BJ (cell line): ENCODE measurements around the gene DHTKD1. TPM values are rescaled to one million over a fixed set of nuclear protein-coding genes. Genes with fewer than 3 reads are reported as not detected.

Source experiments
- polyA plus RNA-seq: library from polyadenylated mRNA; depleted of rRNA; stranded (reverse); fragments of >200 nt; gene quantifications from 2 replicates; pipeline ENCODE4 v1.2.3, GENCODE V29; 2011; rRNA removed
- small RNA-seq: library from RNA; depleted of rRNA; stranded (forward); fragments of <200 nt; gene quantifications from one replicate; pipeline ENCODE3, GENCODE V24; 2012; ENCODE audit warnings: low replicate concordance, low read depth; ENCODE audit not compliant: insufficient read length

DHTKD1 gene
- polyA plus RNA-seq, 1 experiment = 11.1 TPM

Small RNA genes lying within 50 kb of the gene (small RNA-seq; reads per million reads assigned to genes)
- gene MIR548AK = not detected
- gene RNU6-88P = not detected

Other genes starting within 250 kb of the DHTKD1 start
- gene PROSER2, start 245.6 kb upstream of the DHTKD1 start, polyA plus RNA-seq = 1.2 TPM in 2 replicates
- gene UPF2, start 26.1 kb upstream of the DHTKD1 start, polyA plus RNA-seq = 5.5 and 10.4 TPM in 2 replicates
- gene SEC61A2, start 60.7 kb downstream of the DHTKD1 start, polyA plus RNA-seq = 6.8 and 8.5 TPM in 2 replicates
- 68.0 and 89.5 TPM in 2 replicates for gene NUDT5, start 126.9 kb downstream of the DHTKD1 start, polyA plus RNA-seq
- 122 and 157 TPM in 2 replicates for gene CDC123, start 127.2 kb downstream of the DHTKD1 start, polyA plus RNA-seq